NCI-H82 treated with DMSO at 0.1 percent for 48 hours (cell line): ENCODE measurements around the gene SETD3.
A peak's percentile ranks its signal among the peaks of the same experiment; 100 is the strongest.

Experiments
- DNase-seq: peaks from one replicate; lab custom pipeline; 2025; ENCODE audit not compliant: unreplicated experiment; lab: John Stamatoyannopoulos, UW

SETD3 gene

GRCh38 chr14:99497894-99498293 lies 17.2 kb upstream of the SETD3 start:
- DNase-seq = no peak

- no peak for DNase-seq
Observed at GRCh38 chr14:99497341-99497740, 16.7 kb upstream of the SETD3 start.

- no peak for DNase-seq
Observed at GRCh38 chr14:99484106-99484505, 3.4 kb upstream of the SETD3 start.

GRCh38 chr14:99481745-99482099 lies 1.1 kb upstream of the SETD3 start:
- no peak for DNase-seq

GRCh38 chr14:99480917-99481744 lies 472 bp upstream of the SETD3 start, which contains the start of gene CCNK:
Gene CCNK, plus strand, starts transcription at chr14:99481409. Its CDS starts 11,269 bp downstream, at chr14:99492678.
- DNase-seq = peak; percentile 91

GRCh38 chr14:99479160-99479905 lies 1.3 kb downstream of the SETD3 start:
- DNase-seq = no peak

- DNase-seq = no peak
Observed at GRCh38 chr14:99478128-99478527, 2.5 kb downstream of the SETD3 start.

GRCh38 chr14:99476864-99477263 lies 3.8 kb downstream of the SETD3 start:
- no peak for DNase-seq

GRCh38 chr14:99475660-99476059 lies 5.0 kb downstream of the SETD3 start:
- DNase-seq = no peak

GRCh38 chr14:99475179-99475578 lies 5.5 kb downstream of the SETD3 start:
- DNase-seq = no peak

- DNase-seq = no peak
Observed at GRCh38 chr14:99473458-99473857, 7.2 kb downstream of the SETD3 start.

GRCh38 chr14:99472937-99473336 lies 7.7 kb downstream of the SETD3 start:
- no peak for DNase-seq

- DNase-seq = no peak
Observed at GRCh38 chr14:99471731-99472130, 8.9 kb downstream of the SETD3 start.

- DNase-seq = no peak
Observed at GRCh38 chr14:99468836-99469592, 11.6 kb downstream of the SETD3 start.

GRCh38 chr14:99468081-99468480 lies 12.6 kb downstream of the SETD3 start:
- no peak for DNase-seq

- no peak for DNase-seq
Observed at GRCh38 chr14:99467336-99468078, 13.2 kb downstream of the SETD3 start.

GRCh38 chr14:99466758-99467157 lies 13.9 kb downstream of the SETD3 start:
- no peak for DNase-seq

GRCh38 chr14:99465288-99465687 lies 15.4 kb downstream of the SETD3 start:
- no peak for DNase-seq

- no peak for DNase-seq
Observed at GRCh38 chr14:99463974-99464373, 16.7 kb downstream of the SETD3 start.

- no peak for DNase-seq
Observed at GRCh38 chr14:99462210-99462609, 18.4 kb downstream of the SETD3 start.
